GM21786 (cell line): ENCODE data around the gene NLRP2B.
"Not testable (repeated sequence)": the region's sequence is repeated elsewhere in the genome, so short reads cannot be mapped to it uniquely, and the experiment has no call there.

Experiments
- ATAC-seq: cut with Tn5 transposase; IDR thresholded peaks from one replicate; pipeline ENCODE4 v1.9.1; 2021; ENCODE audit not compliant: unreplicated experiment

Gene NLRP2B

DNA sequence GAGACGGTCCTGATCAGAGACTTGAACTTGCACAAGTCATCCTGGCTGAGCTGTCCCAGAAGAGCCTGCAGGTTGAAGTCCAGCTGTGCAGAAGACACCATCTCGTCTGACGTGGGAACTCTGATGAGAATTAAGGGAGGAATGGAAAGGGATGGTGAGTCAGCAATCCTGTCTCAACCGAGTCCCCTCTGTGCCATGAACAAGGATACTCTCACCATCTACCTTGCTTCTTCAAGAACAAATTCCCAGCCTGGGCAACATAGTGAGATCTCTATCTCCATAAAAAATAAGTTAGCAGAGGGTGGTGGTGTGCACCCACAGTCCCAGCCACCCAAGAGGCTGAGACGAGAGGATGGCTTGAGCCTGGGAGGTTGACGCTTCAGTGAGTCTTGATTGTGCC is at the start of gene NLRP2B:
Gene NLRP2B (minus strand): TSS at position 101 of the 400 bp plus-strand sequence.
- ATAC-seq = no peak

DNA sequence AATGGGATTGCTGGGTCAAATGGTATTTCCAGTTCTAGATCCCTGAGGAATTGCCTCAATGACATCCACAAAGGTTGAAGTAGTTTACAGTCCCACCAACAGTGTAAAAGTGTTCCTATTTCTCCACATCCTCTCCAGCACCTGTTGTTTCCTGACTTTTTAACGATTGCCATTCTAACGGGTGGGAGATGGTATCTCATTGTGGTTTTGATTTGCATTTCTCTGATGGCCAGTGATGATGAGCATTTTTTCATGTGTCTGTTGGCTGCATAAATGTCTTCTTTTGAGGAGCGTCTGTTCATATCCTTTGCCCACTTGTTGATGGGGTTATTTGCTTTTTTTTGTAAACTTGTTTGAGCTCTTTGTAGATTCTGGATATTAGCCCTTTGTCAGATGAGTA is 45.9 kb upstream of the NLRP2B start:
- ATAC-seq = not testable (repeated sequence)

DNA sequence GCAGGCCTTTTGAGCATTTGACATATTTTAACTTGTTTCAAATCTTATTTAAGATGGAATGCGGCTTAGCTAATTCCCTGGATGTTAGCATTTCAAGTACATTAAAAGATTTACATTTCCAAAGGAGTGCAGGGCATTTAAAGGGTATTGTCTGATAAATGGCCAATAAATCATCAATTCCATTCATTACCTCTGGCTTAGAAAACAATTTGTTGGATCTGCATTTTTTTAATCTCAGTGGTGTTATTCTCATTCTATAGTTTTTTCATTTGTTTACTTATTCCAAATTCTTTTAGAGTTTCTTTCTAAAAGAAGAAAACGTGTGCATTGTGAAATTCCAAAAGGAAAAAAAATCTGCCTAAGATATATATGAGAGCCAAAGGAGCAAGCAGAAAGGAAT is 1.3 kb upstream of the NLRP2B start:
- ATAC-seq = no peak

DNA sequence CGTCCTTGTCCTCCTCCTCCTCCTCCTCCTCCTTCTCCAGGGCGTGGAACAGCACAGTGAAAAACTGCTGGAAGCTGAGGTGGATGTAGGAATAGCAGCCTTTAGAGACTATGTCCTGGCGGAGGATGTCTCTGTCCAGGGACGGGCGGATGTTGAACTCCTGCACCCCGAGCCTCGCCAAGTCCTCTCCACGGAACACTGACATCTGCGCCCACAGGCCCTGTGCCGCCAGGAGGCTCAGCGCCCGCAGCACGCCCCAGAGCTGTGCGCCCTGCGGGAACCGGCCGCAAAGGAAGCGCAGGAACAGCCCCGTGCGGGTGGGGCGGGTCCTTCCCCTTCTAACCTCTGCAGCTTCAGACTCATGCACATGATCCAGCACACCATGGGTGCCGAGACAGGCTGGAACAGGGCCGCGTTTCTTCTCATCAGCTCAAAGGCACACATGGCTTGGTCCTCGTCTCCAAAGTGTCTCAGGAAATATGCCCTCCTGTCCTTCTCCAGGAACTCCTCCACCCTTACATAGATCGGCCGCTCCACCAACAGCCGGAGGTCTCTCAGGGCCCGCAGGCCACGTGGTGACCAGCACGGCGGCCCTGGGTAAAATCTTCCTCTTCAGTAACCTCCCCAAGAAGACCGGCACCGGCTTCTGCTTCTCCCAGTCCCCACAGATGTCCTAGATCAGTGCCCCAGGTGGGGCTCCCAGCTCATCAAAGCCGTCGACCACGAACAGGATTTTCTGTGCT is 1.2 kb downstream of the NLRP2B start:
- ATAC-seq = no peak

DNA sequence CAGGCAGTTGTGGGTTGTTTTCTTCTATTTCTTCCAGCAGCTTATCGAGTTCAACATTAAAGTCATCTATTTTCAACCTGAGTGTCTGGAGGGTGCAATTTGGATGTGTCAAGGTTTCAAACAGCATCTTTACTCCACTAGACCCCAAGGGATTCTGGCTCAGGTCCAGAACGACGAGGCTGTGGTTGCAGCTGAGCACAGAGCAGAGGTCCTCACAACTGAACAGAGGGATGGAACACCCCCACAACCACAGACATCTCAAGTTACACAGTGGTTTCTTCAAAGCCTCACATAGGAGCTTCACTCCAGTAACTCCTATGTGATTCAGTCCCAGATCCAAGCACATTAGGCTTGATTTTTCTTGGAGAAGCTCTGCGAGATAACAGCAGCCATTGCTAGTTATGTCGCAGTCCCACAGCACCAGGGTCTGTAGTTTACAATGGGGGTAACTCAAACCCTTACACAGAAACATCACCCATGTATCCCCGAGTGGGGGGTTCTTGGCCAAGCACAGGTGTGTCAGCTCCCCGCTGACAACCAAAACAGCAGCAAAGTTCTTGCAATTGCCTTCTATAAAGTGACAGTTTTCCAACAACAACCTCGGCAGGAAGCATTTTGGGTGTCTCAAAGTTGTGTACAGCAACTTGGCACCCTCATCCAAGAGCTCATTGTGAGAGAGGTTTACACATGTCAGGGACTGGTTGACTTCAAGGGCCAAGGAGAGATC is 2.8 kb downstream of the NLRP2B start:
- no peak for ATAC-seq

DNA sequence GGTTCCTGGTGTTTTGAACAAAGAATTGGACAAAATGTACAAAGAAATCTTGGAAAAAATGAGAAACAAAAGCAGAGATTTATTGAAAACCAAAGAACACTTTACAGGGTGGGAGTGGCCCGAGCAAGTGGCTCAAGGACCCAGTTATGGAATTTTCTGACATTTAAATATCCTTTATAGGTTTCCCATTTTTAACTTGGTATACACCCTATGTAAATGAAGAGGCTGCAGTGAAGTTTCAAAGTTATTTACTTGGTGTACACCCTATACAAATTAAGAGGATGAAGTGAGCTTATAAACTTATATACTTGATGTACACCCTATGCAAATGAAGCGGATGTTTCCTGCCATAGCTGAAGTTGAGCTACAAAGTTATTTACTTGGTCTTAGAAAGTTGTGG is 4.7 kb downstream of the NLRP2B start:
- ATAC-seq = no peak

DNA sequence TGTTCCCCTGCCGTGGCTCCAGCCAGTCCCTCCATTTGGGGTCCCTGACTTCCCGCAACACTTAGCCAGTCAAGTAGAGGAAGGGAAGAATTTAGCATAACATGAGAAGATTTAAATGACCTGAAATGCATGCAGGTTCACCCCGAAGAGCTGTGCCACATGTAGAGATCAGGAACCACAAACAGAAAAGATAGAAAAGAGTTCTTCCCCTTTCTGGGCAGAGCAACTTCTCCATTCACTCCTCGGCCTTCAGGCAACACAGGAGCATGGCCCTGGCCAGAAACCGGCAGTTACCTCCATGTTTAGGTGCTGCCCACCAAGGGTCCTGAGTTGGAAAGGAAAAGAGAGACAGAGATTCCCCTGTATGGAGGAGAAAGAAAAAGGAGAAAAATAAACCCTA is 5.2 kb downstream of the NLRP2B start:
- ATAC-seq = no peak

DNA sequence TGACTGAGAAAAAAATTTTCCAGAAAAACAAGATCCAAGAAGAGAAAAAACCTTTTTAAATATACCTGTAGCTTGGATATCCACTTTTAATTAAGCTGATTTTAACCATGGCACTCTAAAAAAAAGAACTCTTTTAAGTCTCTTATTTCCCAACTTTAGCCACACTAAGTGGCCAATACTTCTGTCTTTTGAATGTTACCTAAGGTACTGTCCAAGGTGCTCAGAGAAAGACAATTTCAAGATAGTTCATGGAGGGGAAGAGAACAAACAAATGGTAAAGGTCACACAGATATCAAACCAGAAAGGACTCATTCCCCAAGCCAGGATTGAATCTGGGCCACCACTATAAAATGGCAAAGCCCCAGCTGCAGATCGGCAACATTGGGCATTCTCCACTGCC is 10.1 kb downstream of the NLRP2B start:
- ATAC-seq = no peak

DNA sequence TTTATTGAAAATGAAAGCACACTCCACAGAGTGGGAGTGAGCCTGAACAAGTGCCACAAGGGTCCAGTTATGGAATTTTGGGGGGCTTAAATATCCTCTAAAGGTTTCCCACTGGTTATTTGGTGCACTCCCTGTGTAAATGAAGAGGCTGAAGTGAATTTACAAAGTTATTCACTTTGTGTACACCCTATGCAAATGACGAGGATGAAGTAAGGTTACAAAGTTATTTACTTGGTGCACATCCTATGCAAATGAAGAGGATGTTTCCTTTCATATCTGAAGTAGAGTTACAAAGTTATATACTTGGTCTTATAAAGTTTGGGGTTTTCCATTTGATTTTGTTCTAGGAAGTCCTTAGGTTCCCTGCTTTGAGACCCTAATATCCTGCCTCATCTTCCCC is 13.1 kb downstream of the NLRP2B start:
- ATAC-seq = no peak

DNA sequence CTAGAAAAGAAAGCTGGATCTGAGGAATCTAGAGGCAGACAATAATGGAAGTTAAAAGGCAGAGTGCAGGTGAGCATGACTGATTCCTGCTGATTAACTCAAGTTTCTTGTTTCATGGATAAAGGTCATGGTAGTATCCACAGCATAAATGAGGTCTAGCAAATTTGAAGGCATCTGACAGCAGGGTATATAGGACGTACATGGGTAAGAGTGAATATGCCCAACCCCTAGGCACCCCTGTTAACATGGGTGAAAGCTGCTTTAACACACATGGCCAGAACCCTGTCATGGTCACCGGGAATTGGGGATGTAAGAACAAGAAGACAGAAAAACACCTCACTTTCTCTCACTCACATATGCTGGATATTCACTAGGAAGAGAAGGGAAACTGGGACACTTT is 25.0 kb downstream of the NLRP2B start:
- ATAC-seq = no peak

DNA sequence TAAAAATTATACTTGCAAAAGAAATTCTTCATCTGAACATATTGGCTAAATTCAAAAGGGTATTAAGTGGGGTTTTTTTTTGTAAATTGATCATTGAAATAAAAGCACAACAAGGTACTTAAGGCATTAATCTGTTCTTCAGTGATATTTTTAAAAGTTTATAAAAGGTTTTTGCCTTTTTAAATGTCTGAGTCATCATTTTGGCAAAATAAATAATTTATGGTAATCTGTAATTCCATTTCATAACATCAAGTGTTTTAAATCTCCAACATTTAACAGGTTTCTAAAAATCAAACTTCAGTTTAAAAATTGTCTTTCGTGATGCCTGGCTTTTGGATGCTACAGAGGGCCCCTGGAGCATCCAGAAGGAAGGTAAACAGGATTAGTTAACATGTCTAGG is 27.4 kb downstream of the NLRP2B start:
- no peak for ATAC-seq

DNA sequence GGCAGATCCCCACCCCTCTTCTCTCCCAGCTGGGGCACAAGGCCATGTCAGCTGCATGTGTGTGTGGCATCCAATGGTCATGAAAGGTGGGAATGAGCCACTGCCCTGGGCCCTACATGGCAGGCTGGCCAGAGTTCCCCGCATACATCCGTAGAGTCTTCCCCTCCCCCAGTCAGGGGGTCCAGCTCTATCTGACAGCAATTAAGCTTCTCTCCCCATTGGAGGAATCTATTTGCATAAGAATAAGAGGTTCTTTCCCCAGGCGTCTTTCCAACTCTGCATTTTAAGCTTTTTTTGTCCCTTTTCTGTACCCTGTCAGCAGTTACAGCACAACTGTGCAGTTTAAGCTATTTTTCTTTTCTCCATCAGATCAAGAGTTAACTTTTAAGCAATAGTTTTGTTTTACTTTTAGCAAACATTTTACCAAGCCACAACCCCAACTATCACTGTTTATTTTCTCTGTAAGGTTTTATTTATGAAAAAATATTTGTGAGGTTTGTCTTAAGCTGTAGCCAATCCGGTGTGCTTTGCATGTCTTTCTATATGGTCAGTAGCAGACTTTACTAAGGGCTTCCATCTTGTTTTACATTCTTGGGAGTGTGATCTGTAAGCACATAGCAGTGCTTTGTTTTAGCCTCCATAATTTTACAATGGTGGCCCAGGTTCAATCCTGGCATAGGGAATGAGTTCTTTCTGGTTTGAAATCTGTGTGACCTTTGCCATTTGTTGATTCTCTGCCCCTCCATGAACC is 28.7 kb downstream of the NLRP2B start:
- no peak for ATAC-seq

DNA sequence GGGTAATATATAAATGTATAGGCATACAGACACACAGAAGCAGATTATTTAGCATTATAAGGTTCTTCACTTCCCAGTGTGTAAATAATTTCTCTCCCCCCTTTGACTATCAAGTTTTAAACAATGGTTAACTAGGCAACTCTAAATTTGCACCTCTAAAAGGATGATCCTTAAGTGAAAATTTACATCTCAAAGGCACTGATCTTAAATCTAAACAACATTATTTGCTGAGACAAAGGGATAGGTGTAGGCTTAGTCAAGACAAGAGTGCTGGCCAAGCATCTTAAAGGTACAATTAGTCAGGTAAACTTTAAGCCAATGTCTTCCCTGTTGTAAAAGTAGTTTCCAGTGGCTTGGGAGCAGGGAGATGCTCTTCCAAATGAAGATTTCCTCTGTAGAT is 33.0 kb downstream of the NLRP2B start:
- ATAC-seq = no peak

DNA sequence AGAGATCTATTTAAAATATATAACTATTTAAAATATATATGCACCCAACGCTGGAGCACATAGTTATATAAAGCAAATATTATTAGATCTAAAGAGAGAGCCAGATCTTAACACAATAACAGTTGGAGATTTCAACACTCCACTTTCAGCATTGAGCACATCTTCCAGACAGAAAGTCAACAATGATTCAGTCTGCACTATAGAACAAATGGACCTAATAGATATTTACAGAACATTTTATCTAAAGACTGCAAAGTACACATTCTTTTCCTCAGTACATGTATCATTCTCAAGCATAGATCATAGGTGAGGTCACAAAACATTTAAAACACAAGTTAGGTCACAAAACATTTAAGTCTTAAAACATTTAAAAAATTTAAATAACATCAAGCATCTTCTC is 36.4 kb downstream of the NLRP2B start:
- ATAC-seq = no peak

DNA sequence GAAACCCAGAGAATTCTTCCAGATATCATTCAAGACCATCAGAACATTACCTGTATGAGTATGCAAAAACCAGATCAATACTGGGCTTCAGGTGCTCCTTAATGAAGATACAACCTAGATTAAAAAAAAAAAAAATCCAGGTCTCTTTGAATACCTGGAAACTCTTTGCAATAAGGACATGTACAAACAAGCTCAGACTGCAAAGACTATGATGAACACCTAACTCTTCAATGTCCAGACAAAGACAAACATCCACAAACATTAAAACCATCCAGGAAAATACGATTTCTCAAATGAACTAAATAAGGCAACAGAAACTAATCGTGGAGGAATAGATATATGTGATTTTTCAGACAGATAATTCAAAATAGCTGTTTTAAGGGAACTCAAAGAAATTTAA is 38.7 kb downstream of the NLRP2B start:
- ATAC-seq = no peak

DNA sequence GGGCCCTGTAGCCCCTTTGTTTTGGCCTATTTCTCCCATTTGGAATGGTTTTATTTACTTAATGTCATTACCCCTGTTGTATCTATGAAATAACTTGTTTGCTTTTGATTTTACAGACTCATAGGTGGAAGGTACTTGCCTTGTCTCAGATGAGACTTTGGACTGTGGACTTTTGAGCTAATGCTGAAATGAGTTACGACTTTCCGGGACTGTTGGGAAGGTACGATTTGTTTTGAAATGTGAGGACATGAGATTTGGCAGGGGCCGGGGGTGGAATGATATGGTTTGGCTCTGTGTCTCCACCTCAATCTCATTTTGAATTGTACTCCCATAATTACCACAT is 39.4 kb downstream of the NLRP2B start:
- no peak for ATAC-seq

DNA sequence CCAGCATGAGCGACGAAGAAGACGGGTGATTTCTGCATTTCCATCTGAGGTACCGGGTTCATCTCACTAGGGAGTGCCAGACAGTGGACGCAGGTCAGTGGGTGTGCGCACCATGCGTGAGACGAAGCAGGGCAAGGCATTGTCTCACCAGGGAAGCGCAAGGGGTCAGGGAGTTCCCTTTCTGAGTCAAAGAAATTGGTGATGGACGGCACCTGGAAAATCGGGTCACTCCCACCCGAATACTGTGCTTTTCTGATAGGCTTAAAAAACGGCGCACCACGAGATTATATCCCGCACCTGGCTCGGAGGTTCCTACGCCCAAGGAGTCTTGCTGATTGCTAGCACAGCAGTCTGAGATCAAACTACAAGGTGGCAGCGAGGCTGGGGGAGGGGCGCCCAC is 50.6 kb downstream of the NLRP2B start:
- not testable (repeated sequence) for ATAC-seq
